ENCODE measurements around the gene HOXD11.

HOXD11 gene

DNA sequence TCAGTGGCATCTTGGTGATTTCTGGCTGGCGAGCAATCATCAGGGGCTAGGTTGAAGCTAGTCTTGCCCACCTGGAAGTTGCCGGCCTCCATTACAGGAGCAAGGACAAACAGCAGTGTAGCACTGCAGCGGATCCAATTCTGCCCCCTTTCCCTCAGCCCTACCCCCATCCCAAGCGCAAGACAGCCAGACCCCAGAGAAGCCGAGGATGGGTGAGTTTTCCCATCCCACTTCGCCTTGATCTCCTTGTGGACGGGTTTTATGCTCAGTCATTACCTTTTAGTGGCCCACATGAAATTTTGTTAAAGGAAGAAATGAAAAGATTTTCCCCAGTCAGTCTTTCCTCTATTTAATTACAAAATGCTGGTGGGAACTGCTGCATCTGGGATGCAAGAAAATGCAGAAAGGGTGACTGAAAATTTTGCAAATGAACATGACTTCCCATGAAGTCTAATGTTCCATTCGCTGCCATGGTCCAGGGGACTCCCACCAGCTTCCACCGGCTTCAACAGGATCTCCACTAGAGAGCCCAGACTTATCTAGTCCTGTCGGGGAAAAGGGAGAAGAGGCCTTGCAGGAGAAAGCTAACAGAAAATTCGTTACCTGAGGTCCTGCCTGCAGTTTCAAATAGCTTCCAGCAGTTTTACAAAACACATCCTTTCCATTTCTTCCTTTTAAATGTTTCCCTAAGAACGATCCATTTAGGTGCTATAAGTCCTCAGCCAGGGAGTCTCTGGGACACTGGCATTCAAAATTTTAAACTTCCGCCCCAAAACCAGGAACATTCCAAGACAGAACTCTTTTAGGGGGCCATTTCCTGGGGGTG lies 13.5 kb downstream of the HOXD11 start:
- no peak for DNase-seq (ENCODE audit: low read depth in 2 of 2)

- DNase-seq (ENCODE audit: low read depth in 2 of 2): no peak
Measured at GRCh38 chr2:176121190-176122051, 14.3 kb downstream of the HOXD11 start.

DNA sequence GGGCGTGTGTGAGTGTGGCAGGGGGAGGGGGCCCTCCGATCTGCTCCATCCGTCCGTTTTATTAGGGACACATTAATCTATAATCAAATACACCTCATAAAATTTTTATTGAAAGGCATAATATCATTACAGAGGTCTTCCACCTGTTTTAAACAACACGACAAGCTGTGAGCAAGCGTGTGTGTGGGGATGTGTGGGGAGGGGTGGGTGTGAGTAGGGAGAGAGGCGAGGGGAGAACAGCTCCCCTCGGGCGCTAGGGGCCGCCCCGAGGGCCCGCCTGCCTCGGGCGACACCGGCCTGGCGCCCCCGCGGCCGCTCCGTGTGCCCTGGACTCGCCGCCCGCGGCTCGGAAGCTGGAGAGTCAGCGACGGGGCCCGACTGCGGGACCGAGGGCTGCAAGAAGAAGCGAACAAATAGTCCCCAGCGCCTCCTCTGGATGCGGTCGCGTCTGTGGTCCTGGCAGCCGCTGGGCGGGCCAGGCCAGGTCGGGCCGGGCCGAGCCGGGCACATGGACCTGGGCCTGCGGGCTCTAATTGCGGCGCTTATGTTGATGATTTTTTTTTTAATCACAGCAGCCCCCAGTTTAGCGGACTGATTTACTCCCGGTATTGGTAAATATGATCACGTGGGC lies 15.1 kb downstream of the HOXD11 start:
- DNase-seq (ENCODE audit: low read depth in 2 of 2): no peak

- no peak for DNase-seq (ENCODE audit: low read depth in 2 of 2)
Measured at GRCh38 chr2:176122683-176123410, 15.8 kb downstream of the HOXD11 start, which contains the start of gene HOXD9. Gene HOXD9, plus strand, starts transcription at chr2:176122719. Its CDS starts 50 bp downstream, at chr2:176122769.

GRCh38 chr2:176123411-176124109 lies 16.5 kb downstream of the HOXD11 start:
- no peak for DNase-seq (ENCODE audit: low read depth in 2 of 2)

GRCh38 chr2:176124110-176124946 lies 17.2 kb downstream of the HOXD11 start:
- no peak for DNase-seq (ENCODE audit: low read depth in 2 of 2)

- no peak for DNase-seq (ENCODE audit: low read depth in 2 of 2)
Measured at GRCh38 chr2:176124947-176125771, 18.1 kb downstream of the HOXD11 start.

DNA sequence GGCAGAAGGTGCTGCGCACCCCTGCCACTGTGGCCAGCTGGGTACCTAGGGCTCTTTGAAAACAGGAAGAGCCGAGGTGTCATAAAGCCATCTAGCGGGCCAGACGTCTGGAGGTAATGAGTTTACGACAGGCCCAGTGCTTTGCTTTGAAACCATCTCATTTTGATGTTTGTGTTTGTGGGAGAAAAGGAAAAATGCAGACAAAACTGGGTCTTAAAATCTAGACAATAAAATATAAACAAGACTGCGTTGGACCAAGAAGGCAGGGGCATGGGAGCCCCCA lies 18.6 kb downstream of the HOXD11 start:
- no peak for DNase-seq (ENCODE audit: low read depth in 2 of 2)

DNA sequence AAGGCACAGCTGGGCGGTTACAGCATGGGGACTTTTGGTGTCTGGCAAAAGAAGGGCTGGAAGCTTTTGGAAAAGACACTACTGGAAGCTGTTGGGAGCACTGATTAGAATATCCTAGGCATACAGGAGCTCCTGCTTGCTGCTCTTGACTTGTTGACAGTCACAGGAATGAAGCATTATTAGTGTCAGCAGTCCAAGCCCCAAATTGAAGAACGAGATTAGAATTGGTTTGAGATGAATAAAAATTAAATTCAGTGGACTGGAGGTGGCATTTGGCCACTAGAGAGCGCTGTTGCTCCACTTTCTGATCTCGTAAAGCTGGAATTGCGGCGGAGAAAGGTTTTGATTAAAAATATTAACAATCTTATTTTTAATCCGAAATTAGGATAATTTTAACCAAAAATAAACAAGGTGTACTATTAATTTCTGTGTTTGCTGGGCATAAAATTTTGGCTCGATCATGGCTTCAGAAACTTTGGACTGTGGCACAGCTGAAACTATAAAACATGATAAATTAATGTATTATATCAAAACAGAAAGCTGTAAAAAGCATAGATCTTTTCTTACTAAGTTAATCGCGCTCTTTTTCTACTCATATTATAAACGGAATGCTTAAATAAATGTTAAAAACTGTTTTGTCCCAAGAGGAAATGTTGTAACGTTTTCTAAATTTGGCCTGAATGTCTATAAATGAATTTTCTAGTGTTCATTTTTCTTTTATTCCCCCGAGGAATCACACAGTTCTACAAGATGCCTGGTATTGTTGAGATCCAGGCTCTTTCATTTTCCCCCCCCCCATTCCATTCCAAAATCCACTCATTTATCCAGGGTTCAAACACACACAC lies 20.1 kb downstream of the HOXD11 start:
- DNase-seq (ENCODE audit: low read depth in 2 of 2): peak; percentile 38 to 60

GRCh38 chr2:176127774-176128072 lies 20.6 kb downstream of the HOXD11 start:
- no peak for DNase-seq (ENCODE audit: low read depth in 2 of 2)

- no peak for DNase-seq (ENCODE audit: low read depth in 2 of 2)
Measured at GRCh38 chr2:176128172-176128981, 21.3 kb downstream of the HOXD11 start.

DNA sequence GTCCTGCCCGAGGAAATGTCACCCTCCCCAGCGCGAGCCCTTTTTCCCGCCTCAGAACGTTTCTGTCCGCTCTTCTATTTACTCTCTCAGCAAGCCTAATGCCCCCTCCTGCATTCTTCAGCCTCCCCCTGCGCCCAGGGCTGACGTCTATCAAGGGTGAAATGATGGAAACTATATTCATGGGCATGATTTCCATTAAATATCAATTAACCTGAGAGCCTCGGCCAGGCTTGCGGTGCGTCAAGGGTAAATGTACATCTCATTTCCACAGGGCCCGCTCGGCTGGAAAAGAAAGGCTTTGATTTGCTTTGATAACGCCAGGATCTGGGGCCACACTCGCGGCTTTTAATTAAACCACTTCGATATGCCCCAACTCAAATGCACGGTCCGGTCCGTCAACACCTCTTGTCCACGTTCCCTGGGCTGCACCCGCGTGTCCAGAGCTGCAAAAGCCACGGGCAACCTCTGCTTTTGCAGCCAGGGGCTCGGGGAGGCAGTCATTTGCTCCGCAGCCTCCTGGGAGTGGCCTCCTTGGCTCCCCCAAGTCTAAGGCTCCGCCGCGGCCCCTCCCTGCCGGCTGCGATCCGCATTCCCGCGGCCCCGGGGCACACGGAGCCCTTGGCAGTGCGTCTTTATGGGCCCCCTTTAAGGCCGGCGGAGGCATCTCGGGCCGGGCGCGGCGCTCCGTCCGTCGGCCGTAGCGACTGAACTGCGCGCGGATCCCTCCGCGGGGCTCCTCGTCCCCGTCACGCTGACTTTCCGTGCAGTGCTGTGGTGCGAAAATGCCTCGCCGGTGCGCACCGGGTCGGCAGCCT lies 22.1 kb downstream of the HOXD11 start, which contains the start of gene HOXD8:
Gene HOXD8 (plus strand): TSS at position 724 of the 815 bp plus-strand sequence. CDS start 662 bp downstream, outside the sequence.
- no peak for DNase-seq (ENCODE audit: low read depth in 2 of 2)

GRCh38 chr2:176129813-176130146 lies 22.7 kb downstream of the HOXD11 start:
- DNase-seq (ENCODE audit: low read depth in 2 of 2): no peak

DNA sequence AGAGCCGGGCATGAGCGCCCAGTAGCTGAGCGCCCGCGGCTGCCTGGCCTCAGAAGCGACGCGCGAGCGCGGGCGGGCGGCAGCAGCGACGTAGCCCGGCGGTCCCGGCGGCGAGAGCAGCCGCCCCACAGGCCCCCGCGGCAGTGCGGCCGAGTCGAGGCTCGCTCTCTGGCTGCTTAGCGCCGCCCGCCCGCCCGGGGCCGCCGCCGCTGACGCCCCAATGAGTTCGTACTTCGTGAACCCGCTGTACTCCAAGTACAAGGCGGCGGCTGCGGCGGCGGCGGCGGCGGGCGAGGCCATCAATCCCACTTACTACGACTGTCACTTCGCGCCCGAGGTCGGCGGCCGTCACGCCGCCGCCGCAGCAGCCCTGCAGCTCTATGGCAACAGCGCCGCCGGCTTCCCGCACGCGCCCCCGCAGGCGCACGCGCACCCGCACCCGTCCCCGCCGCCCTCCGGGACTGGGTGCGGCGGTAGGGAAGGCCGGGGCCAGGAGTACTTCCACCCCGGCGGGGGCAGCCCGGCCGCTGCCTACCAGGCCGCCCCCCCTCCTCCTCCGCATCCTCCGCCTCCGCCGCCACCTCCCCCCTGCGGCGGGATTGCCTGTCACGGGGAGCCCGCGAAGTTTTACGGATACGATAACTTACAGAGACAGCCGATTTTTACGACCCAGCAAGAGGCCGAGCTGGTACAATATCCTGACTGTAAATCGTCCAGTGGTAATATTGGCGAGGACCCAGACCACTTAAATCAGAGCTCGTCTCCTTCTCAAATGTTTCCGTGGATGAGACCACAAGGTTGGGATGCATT lies 23.3 kb downstream of the HOXD11 start:
- DNase-seq (ENCODE audit: low read depth in 2 of 2): no peak

GRCh38 chr2:176130957-176131847 lies 24.1 kb downstream of the HOXD11 start:
- DNase-seq (ENCODE audit: low read depth in 2 of 2): no peak

All from stimulated activated CD4-positive, alpha-beta T cell treated with anti-CD3 and anti-CD28 coated beads, Interleukin-12 subunit alpha, Interleukin-12 subunit beta, amount 100 ng/mL, for 24 hours (primary cell).